K562 (cell line): ENCODE data around the gene KCNC4. TPM values are rescaled to one million over a fixed set of nuclear protein-coding genes. Genes with fewer than 3 reads are reported as not detected.

Experiments used
- ATAC-seq: fragments of 200-7000 bp; cut with Tn5 transposase; 3 replicates; pipeline ENCODE4 v1.9.1; 2020; ENCODE audit warnings: moderate library complexity
- BruUV-seq: library from RNA; stranded (reverse); fragments of 400-500 nt; replicated peaks from 2 replicates; lab custom pipeline; 2021; lab: Mats Ljungman, UMichigan
- CTCF ChIA-PET: fragments of 300-600 bp; formaldehyde crosslinking; extraction: SDS; loops from one replicate; lab custom pipeline; 2021; ENCODE audit warnings: low intra/inter-chr PET ratio; lab: Yijun Ruan, JAX
- POLR2A ChIA-PET: fragments of 300-600, 350-650 bp; sonication (Branson Sonifier 250); formaldehyde crosslinking; extraction: SDS; loops from one replicate; lab custom pipeline; 2021; ENCODE audit warnings: antibody characterized with exemption, inconsistent platforms; lab: Yijun Ruan, JAX
- DNase-seq, 4 experiments: peaks; one replicate each; pipeline versions ENCODE4 v3.0.0 to v3.0.0-alpha.2; 2011 to 2018; ENCODE audit warnings: low spot score in 3 of 4, mixed read lengths in 3 of 4; ENCODE audit errors: extremely low read depth in 1 of 4
- FAIRE-seq: peaks from 2 replicates; lab custom pipeline; 2011; peaks lifted over from hg19 to GRCh38; lab: Jason Lieb, UNC
- H2AFZ ChIP-seq: 2 replicates; pipeline ENCODE4 v1.6.0; 2011; ENCODE audit warnings: low read depth, low read length, control low read depth, inconsistent platforms
- H3K27ac ChIP-seq: fragments of 200-600 bp; 3 replicates; pipeline ENCODE4 v1.8.0; 2011; ENCODE audit warnings: low read depth, mild to moderate bottlenecking, control low read depth, inconsistent platforms, low read length, moderate library complexity, mixed read lengths; ENCODE audit errors: extremely low read depth
- H3K27me3 ChIP-seq, 2 experiments: fragments of 300-600 bp in 1 of 2; 2 replicates in 1 of 2; 3 replicates in 1 of 2; pipeline versions ENCODE4 v1.6.0 to v1.8.0; 2011; ENCODE audit warnings: inconsistent platforms in 2 of 2, low read length in 2 of 2, mild to moderate bottlenecking in 1 of 2, mixed read lengths in 1 of 2, moderate library complexity in 1 of 2; ENCODE audit not compliant: control insufficient read depth in 2 of 2, insufficient read depth in 2 of 2
- H3K36me3 ChIP-seq: fragments of 300-600 bp; 3 replicates; pipeline ENCODE4 v1.8.0; 2011; ENCODE audit warnings: mild to moderate bottlenecking, low read length, inconsistent platforms; ENCODE audit not compliant: control insufficient read depth, insufficient read depth
- H3K4me1 ChIP-seq, 2 experiments: fragments of 200-600 bp in 1 of 2; replicated peaks in 1 of 2; 2 replicates in 1 of 2; 3 replicates in 1 of 2; pipeline versions ENCODE4 v1.5.1 to v1.8.0; 2011; ENCODE audit warnings: inconsistent platforms in 2 of 2, low read length in 2 of 2, mild to moderate bottlenecking in 1 of 2, mixed read lengths in 1 of 2, moderate library complexity in 1 of 2; ENCODE audit not compliant: control insufficient read depth in 2 of 2, insufficient read depth in 2 of 2
- H3K4me2 ChIP-seq: 2 replicates; pipeline ENCODE4 v1.6.1; 2011; ENCODE audit warnings: low read length, control low read depth, inconsistent platforms, mixed read lengths; ENCODE audit not compliant: insufficient read depth
- H3K4me3 ChIP-seq: fragments of 200-600 bp; sonication (generic), shearing (Covaris generic); 2 replicates; pipeline ENCODE4 v1.5.1; 2016; ENCODE audit warnings: control low read depth, inconsistent platforms
- H3K79me2 ChIP-seq: fragments of 200-600 bp; 3 replicates; pipeline ENCODE4 v1.8.0; 2011; ENCODE audit warnings: low read length, inconsistent platforms; ENCODE audit not compliant: control insufficient read depth, insufficient read depth
- H3K9ac ChIP-seq, 2 experiments: 2 replicates each; pipeline versions ENCODE4 v1.6.0 to v1.6.1; 2011; ENCODE audit warnings: low read depth in 2 of 2, low read length in 2 of 2, control low read depth in 1 of 2, inconsistent platforms in 1 of 2, mild to moderate bottlenecking in 1 of 2, mixed read lengths in 1 of 2; ENCODE audit not compliant: insufficient read depth in 1 of 2
- H3K9me1 ChIP-seq: one replicate; pipeline ENCODE4 v1.6.0; 2011; ENCODE audit warnings: inconsistent platforms, mild to moderate bottlenecking, low read length, moderate library complexity; ENCODE audit not compliant: control insufficient read depth, insufficient read depth
- H3K9me3 ChIP-seq: replicated peaks from 2 replicates; pipeline ENCODE4 v1.5.1; 2011; ENCODE audit warnings: low read depth, low read length, inconsistent platforms; ENCODE audit not compliant: control insufficient read depth, insufficient read depth
- H4K20me1 ChIP-seq: replicated peaks from 2 replicates; pipeline ENCODE4 v1.6.1; 2011; ENCODE audit warnings: low read length, inconsistent platforms, mixed read lengths; ENCODE audit not compliant: control insufficient read depth, insufficient read depth
- CHD4 ChIP-seq: fragments of 200-600 bp; sonication (generic); IDR thresholded peaks from 3 replicates; pipeline ENCODE4 v1.6.1; 2012; ENCODE audit warnings: low read depth, mild to moderate bottlenecking, mixed read lengths, low read length, inconsistent platforms; ENCODE audit not compliant: insufficient read depth, insufficient replicate concordance, poor library complexity, severe bottlenecking
- ELF2 ChIP-seq: fragments of 250-450 bp; sonication (Bioruptor Pico); IDR thresholded peaks from 2 replicates; pipeline ENCODE4 v1.5.0; 2021; ENCODE audit warnings: mild to moderate bottlenecking
- RBM17 ChIP-seq: fragments of 200-400 bp; formaldehyde crosslinking; IDR thresholded peaks from 2 replicates; pipeline ENCODE4 v1.6.1; 2017; ENCODE audit warnings: low read depth, mild to moderate bottlenecking, low read length, borderline replicate concordance
- SMARCA4 ChIP-seq: fragments of 450-650 bp; IDR thresholded peaks from 2 replicates; pipeline ENCODE4 v1.6.1; 2016
- ZNF444 ChIP-seq: fragments of 250-450 bp; sonication (Bioruptor Pico); IDR thresholded peaks from 2 replicates; pipeline ENCODE4 v1.4.0; 2020; ENCODE audit warnings: mild to moderate bottlenecking, moderate library complexity
- ZNF785 ChIP-seq: fragments of 250-450 bp; sonication (Bioruptor Pico); IDR thresholded peaks from 2 replicates; pipeline ENCODE4 v1.4.0; 2020; ENCODE audit warnings: mild to moderate bottlenecking
- WGBS: fragments of 100-300 bp; shearing (Covaris generic); methylation state at CpG from one replicate; pipeline ENCODE4 v1.1.6; 2016; ENCODE audit warnings: low coverage, mixed read lengths; ENCODE audit not compliant: insufficient coverage; ENCODE audit errors: missing lambda C conversion rate; 5-methylcytosine and 5-hydroxymethylcytosine counted together
- in situ Hi-C: fragments of 300-500 bp; cut with MboI; formaldehyde crosslinking; loops from 4 replicates; pipeline ENCODE4 v1.15.0; 2018; ENCODE audit warnings: inconsistent platforms, mixed read lengths
- intact Hi-C: fragments of 100-400 bp; cut with micrococcal nuclease; formaldehyde crosslinking; loops from 2 replicates; pipeline ENCODE4 v1.14.2; 2022
- polyA plus RNA-seq, 8 experiments: library from polyadenylated mRNA; depleted of rRNA in 4 of 8; stranded (reverse) in 5 of 8; unstranded in 3 of 8; fragments of >200 nt; fragmentation: Nextera tagmentation in 2 of 8; fragmentation: Illumina TruSeq in 1 of 8; extraction: Ambion mirVana in 2 of 8; extraction: Trizol in 1 of 8; gene quantifications; 2 replicates each; pipeline versions ENCODE4 v1.2.1 to v1.2.3, GENCODE V29; 2011 to 2014; ENCODE audit warnings: inconsistent platforms in 1 of 8, missing spikeins in 1 of 8
- total RNA-seq, 7 experiments: library from RNA; depleted of rRNA in 6 of 7; stranded (reverse); fragments of >200 nt in 6 of 7; fragmentation: Illumina TruSeq in 2 of 7; extraction: Trizol in 2 of 7; gene quantifications; 2 replicates each; pipeline versions ENCODE4 v1.2.1 to v1.2.3, GENCODE V29; 2011 to 2021; ENCODE audit warnings: low replicate concordance in 1 of 7
- TF ChIP-seq, protein P1 (sequence below): fragments of 250-450 bp; sonication (Bioruptor Pico); IDR thresholded peaks from 2 replicates; pipeline ENCODE4 v1.8.0; 2021; ENCODE audit warnings: mild to moderate bottlenecking, moderate library complexity

The KCNC4 gene
- total and polyA plus RNA-seq, 9 of the 15 experiments (the other 6 are each of a cell fraction or from before 2014, with no cell fraction given) = 0.07 to 1.8 (median 0.73) TPM

DNA sequence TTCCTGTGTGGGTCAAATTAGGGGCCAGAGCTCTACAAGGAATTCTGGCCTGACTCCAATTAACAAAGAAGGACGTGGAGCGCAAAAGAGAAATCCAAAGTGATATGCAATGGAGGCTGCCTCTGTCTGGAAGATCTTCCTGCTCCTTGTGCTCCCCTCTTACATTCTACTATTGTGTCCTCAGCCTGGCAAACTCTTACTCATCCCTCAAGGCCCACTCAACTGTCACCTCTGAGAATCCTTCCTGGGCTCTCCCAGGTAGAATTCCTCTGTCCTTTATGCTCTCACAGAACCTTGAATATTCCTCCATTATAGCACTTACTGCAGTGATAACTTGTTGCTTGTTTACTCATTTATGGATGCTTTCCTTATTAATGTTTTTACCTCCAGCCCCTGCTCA is 31.4 kb downstream of the KCNC4 start (continued):
- TF ChIP-seq, protein P1, sequence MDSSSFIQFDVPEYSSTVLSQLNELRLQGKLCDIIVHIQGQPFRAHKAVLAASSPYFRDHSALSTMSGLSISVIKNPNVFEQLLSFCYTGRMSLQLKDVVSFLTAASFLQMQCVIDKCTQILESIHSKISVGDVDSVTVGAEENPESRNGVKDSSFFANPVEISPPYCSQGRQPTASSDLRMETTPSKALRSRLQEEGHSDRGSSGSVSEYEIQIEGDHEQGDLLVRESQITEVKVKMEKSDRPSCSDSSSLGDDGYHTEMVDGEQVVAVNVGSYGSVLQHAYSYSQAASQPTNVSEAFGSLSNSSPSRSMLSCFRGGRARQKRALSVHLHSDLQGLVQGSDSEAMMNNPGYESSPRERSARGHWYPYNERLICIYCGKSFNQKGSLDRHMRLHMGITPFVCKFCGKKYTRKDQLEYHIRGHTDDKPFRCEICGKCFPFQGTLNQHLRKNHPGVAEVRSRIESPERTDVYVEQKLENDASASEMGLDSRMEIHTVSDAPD (CRISPR knock-in tag) = no peak
- no peak for TF ChIP-seq CHD4

DNA sequence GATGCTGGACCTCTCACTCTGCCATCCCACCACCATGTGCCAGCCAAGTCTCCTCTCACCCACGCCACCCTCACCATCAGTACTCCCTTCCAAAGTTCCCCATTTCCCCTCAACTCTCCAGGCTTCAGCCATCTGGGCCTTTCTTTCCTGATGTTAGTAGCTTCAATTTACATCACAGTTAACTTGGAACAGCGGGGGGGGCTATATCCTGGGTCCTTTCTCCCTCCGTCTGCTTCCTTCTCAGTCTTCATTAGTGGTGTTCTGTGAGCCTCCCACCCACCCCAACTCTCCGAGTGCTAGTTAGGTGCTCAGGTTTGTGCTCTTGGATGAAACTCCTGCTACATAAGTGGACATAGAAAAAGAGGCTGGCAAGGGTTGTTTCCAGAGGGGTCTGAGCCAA is 31.9 kb downstream of the KCNC4 start:
- no peaks in the 10 kb centered on the region for H3K9me1 ChIP-seq
- no peak overlapping the region for H3K9ac ChIP-seq
- H3K79me2 ChIP-seq = no peaks in the 10 kb centered on the region
- ChIA-PET POLR2A (interaction anchor here (0.5 to 1.3 kb wide), 2 partner anchors 14 to 97 kb away, joined by 3 to 7 read pairs; partner anchors contain the start of gene RBM15), CTCF (no interaction called here)
- BruUV-seq = no TSS peak
- H3K36me3 ChIP-seq = no peaks in the 10 kb centered on the region
- H3K27ac ChIP-seq = no peak overlapping the region
- H2AFZ ChIP-seq = no peak overlapping the region
- TF ChIP-seq ZNF444 = no peak
- TF ChIP-seq SMARCA4 = no peak
- no peak for TF ChIP-seq ZNF785 (CRISPR knock-in tag)
- no peak for TF ChIP-seq ELF2 (CRISPR knock-in tag)
- no peak for TF ChIP-seq RBM17
- in situ Hi-C loops (no loop called here), intact Hi-C loops (no loop called here)
- H3K4me1 ChIP-seq = no peaks in the 10 kb centered on the region; a peak in 3 of 5 replicates
- DNase-seq (no peak), ATAC-seq (no peak), FAIRE-seq (no peak)
- no peak overlapping the region for H3K4me3 ChIP-seq
- 0 out of 2 replicates have a peak, but pooled peaks cover 3% of the 10 kb centered on the region for H4K20me1 ChIP-seq
- H3K27me3 ChIP-seq = peaks cover 33 to 77% of the 10 kb centered on the region in 2 experiments
- H3K4me2 ChIP-seq = no peak overlapping the region
- H3K9me3 ChIP-seq = no peaks in the 10 kb centered on the region
- WGBS = 0% methylated on average over 3 of the region's 4 CpGs
